GM12891 (cell line): Measurements from ENCODE around the gene DNAJC25.

Source experiments
- PAX5 ChIP-seq: IDR thresholded peaks from 2 replicates; pipeline ENCODE4 v1.6.1; 2011; ENCODE audit warnings: low read length, moderate library complexity, mild to moderate bottlenecking; ENCODE audit not compliant: insufficient read depth, severe bottlenecking
- POLR2A ChIP-seq: IDR thresholded peaks from 2 replicates; pipeline ENCODE4 v1.6.1; 2011; ENCODE audit warnings: low read depth, low read length, control low read depth
- POLR2AphosphoS5 ChIP-seq: IDR thresholded peaks from 2 replicates; pipeline ENCODE4 v1.6.1; 2011; ENCODE audit warnings: low read depth, low read length, control low read depth
- POU2F2 ChIP-seq: IDR thresholded peaks from 2 replicates; pipeline ENCODE4 v1.6.1; 2011; ENCODE audit warnings: low read depth, mild to moderate bottlenecking, control low read depth, low read length, moderate library complexity
- SPI1 ChIP-seq: IDR thresholded peaks from 2 replicates; pipeline ENCODE4 v1.6.1; 2011; ENCODE audit warnings: low read depth, low read length, control low read depth
- TAF1 ChIP-seq: IDR thresholded peaks from 2 replicates; pipeline ENCODE4 v1.6.1; 2011; ENCODE audit warnings: low read depth, low read length, control low read depth

DNA sequence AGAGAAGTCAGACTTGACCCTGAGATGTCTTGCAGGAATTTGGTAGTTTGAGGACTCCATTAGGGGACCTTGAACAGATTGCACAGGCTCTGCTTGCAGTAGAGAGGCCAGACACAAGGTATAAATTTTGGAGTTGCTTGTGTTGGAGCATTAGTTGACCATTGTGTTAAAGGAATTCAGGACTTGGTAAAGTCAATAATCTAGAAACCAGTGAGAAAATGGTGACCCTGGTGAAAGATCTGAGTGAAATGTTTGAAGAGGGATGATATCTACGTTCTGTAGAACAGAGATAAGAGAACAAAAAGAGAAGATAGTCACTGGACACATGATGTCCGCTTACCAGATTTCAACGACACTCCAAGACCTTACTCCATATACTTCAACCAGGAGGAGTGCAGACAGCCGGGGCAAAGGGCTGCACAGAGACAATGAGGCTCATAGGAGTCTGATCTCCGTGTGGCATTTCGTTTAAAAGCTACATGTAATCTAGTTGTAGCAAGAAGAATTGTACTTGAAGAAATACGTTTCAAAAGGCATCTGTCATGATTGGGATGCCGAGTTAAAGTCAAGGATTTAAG lies 13.2 kb downstream of the DNAJC25 start:
- TF ChIP-seq POLR2A (no peak), POLR2AphosphoS5 (no peak), SPI1 (no peak), TAF1 (no peak), PAX5 (no peak), POU2F2 (no peak)
